Measurements from ENCODE around the gene HMOX2.

The HMOX2 gene, protein sequence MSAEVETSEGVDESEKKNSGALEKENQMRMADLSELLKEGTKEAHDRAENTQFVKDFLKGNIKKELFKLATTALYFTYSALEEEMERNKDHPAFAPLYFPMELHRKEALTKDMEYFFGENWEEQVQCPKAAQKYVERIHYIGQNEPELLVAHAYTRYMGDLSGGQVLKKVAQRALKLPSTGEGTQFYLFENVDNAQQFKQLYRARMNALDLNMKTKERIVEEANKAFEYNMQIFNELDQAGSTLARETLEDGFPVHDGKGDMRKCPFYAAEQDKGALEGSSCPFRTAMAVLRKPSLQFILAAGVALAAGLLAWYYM

DNA sequence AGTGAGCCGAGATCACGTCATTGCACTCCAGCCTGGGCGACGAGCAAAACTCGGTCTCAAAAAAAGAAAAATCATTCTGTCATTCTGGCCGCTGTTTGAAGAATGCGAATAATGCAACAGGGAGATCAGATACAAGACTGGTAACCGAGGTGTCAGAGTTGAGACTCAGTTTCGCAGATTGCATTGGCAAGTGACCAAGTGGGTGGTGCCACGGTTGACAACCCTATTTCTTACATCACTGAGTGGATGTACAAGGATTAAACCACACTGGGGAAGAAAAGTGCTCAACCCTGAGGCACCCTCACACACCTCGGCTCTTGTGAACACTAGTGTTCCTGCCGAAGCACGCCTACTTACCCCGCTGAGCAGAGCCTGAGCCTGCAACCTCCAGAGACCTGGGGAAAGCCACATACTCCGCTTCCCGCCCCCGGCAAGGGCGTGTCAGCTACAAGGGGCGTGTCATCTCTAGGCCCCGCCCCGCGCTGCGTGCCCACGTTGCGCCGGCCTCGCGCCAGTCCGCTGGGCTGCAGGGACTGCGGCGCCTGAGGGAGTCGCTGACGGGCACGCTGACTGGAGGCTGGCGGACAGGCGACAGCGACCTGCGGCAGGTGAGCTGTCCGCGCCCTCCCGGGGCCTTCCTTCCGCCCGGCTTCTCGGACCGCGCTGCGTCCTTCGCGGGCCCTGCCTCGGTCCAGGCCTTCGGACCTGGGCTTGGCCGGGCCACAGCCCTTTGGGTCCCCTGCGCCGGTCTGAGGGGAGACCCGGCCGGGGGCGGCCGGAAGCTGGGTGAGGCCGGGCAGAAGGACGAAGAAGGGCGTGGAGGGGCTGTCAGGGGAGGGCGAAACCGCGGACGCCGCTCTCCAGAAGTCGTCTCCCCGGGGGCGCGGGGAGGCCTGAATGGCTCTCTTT is at the start of gene HMOX2:
TSS of gene HMOX2 (plus strand) at position 519 of the 909 bp plus-strand sequence. CDS start 29,127 bp downstream, outside the sequence.
- H3K27ac ChIP-seq = peak within 1 kb of the TSS; percentile 82
- TF ChIP-seq CTCF (conservative IDR thresholded peaks at IDR 0.05) = peak; percentile 65

DNA sequence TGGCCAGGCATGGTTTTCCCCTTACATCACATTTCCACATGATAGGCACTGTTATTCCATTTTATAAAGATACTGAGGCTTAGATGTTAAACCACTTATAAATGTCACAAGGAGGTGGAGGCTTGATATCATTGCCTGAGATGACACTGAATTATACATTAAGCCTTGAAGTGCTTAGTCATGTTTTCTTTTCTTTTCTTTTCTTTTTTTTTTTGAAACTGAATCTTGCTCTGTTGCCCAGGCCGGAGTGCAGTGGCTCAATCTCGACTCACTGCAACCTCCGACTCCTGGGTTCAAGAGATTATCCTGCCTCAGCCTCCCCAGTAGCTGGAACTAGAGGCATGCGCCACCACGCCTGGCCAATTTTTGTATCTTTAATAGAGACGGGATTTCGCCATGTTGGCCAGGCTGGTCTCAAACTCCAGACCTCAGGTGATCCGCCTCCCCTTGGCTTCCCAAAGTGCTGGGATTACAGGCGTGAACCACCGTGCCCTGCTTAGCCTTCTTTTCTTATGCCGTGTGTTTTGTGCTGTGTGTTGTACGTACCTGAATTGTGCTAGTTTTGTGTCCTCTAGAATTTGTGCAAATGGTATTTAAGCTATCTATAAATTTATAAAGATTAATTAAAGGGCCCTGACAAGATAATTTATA is 49.4 kb upstream of the HMOX2 start:
- peak overlapping the region; percentile 89 for H3K27ac ChIP-seq
- no peak for TF ChIP-seq CTCF (conservative IDR thresholded peaks at IDR 0.05)

GRCh38 chr16:4428500-4428899 is 47.7 kb upstream of the HMOX2 start:
- no peak overlapping the region for H3K27ac ChIP-seq
- no peak for TF ChIP-seq CTCF (conservative IDR thresholded peaks at IDR 0.05)

- no peak for TF ChIP-seq CTCF (conservative IDR thresholded peaks at IDR 0.05)
- no peak overlapping the region for H3K27ac ChIP-seq
Measured at GRCh38 chr16:4431023-4431422, 45.2 kb upstream of the HMOX2 start.

- no peak overlapping the region for H3K27ac ChIP-seq
- TF ChIP-seq CTCF (conservative IDR thresholded peaks at IDR 0.05) = no peak
Measured at GRCh38 chr16:4433228-4433627, 43.0 kb upstream of the HMOX2 start.

DNA sequence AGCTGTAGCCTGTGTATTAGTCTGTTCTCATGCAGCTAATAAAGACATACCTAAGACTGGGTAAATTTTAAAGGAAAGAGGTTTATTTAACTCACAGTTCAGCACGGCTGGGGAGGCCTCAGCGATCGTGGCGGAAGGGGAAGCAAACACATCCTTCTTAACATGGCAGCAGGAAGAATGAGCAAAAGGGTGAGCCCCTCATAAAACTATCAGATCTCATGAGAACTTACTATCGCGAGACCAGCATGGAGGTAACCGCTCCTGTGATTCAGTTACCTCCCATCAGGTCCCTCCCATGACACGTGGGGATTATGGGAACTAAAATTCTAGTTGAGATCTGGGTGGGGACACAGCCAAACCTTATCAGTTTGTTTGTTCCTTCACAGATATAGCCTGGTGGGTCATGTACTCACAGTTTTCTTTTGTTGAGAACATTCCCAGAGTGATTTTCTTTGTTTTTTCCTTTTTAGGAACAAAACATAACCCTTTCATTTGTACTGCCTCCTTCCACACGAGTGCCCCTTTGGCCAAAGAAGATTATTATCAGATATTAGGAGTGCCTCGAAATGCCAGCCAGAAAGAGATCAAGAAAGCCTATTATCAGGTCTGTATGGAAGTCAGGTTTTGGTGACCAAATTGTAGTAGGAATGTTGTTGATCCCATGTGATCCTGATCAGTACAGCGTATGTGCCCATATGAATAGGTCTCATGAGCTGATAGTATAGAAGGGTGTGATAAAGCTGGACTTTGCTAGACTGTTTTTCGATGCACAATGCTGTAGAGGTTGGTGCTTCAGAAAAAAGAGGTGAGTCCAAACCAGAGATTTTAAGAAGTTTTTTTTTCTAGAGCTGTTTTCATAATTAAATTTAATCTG is 42.0 kb upstream of the HMOX2 start:
- H3K27ac ChIP-seq = no peak overlapping the region
- TF ChIP-seq CTCF (conservative IDR thresholded peaks at IDR 0.05) = no peak

All from VCaP (cell line).